ENCODE measurements around the gene TTLL5. TPM values are rescaled to one million over a fixed set of nuclear protein-coding genes. Genes with fewer than 3 reads are reported as not detected.

The TTLL5 gene
- total RNA-seq, 1 donor from 2014 or later, result 43.1 TPM

DNA sequence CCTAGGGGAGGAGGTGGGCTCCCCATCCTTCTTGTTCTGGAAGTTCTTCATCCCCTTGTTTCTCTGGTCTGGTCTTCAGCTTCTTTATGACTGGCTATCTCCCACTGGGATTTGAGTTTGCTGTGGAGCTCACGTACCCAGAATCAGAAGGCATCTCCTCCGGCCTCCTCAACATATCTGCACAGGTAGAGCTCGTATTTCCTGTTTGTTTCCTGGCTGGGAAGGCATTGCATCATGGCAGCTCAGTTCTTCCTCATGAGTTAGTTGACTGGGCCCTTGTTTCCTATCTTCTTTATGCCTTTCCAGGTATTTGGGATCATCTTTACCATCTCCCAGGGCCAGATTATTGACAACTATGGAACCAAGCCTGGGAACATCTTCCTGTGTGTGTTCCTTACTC, 20.2 kb upstream of the TTLL5 start:
- no peak overlapping the region for H3K27ac Mint-ChIP-seq (ENCODE audit: unreplicated experiment)
- H3K4me1 Mint-ChIP-seq (ENCODE audit: low read depth, unreplicated experiment), result peaks cover 10% of the 10 kb centered on the region
- peaks cover 2% of the 10 kb centered on the region for H3K27me3 Mint-ChIP-seq (ENCODE audit: unreplicated experiment)
- no peaks in the 10 kb centered on the region for H3K36me3 Mint-ChIP-seq (ENCODE audit: unreplicated experiment)
- DNase-seq, result no peak
- no peaks in the 10 kb centered on the region for H3K9me3 Mint-ChIP-seq (ENCODE audit: unreplicated experiment)
- H3K4me3 Mint-ChIP-seq (ENCODE audit: unreplicated experiment), result no peak overlapping the region
- TF ChIP-seq, protein P1, sequence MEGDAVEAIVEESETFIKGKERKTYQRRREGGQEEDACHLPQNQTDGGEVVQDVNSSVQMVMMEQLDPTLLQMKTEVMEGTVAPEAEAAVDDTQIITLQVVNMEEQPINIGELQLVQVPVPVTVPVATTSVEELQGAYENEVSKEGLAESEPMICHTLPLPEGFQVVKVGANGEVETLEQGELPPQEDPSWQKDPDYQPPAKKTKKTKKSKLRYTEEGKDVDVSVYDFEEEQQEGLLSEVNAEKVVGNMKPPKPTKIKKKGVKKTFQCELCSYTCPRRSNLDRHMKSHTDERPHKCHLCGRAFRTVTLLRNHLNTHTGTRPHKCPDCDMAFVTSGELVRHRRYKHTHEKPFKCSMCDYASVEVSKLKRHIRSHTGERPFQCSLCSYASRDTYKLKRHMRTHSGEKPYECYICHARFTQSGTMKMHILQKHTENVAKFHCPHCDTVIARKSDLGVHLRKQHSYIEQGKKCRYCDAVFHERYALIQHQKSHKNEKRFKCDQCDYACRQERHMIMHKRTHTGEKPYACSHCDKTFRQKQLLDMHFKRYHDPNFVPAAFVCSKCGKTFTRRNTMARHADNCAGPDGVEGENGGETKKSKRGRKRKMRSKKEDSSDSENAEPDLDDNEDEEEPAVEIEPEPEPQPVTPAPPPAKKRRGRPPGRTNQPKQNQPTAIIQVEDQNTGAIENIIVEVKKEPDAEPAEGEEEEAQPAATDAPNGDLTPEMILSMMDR (IDR thresholded peaks at IDR 0.05; ENCODE audit: partially characterized antibody, unreplicated experiment), result no peak

DNA sequence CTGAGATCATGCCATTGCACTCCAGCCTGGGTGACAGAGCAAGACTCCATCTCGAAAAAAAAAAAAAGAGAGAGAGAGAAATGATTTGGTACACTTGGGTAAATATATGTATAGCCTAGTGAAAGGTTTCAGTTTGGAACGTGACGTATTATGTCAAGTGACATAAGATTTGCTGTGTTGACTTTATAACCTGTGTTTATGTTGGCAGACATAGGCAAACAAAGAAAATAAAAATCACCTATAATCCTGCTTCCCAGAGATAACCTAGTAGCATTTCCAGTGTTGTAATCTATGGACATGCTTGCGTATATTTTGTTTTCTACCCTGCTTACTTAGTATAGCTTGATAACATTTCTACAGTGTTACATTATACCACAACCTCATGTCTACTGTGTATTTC, 17.1 kb upstream of the TTLL5 start:
- Mint-ChIP-seq H3K4me1 (ENCODE audit: low read depth, unreplicated experiment) (no peaks in the 10 kb centered on the region), H3K9me3 (ENCODE audit: unreplicated experiment) (no peaks in the 10 kb centered on the region), H3K27me3 (ENCODE audit: unreplicated experiment) (peaks cover 2% of the 10 kb centered on the region), H3K36me3 (ENCODE audit: unreplicated experiment) (no peaks in the 10 kb centered on the region), H3K4me3 (ENCODE audit: unreplicated experiment) (no peak overlapping the region), H3K27ac (ENCODE audit: unreplicated experiment) (no peak overlapping the region)
- DNase-seq, result no peak
- TF ChIP-seq, protein P1 (IDR thresholded peaks at IDR 0.05; ENCODE audit: partially characterized antibody, unreplicated experiment), result no peak

DNA sequence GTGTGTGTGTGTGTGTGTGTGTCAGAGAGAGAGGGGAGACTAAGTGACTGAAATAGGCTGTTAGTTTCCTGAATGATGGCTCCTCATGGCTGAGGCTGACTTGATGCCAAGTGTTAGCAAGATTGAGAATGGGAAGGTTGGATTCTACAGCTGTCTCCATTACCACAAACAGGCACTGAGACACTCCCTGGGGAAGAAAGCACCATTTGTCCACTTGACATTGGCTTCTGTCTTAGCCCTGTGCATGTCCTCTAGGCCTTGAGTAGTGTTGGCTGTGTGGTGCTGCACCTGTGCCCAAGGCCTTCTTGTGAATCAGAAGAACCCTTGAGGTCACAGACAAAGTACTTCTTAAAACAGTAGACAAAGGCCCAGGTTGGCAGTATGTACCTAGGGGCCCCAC, 16.0 kb upstream of the TTLL5 start:
- Mint-ChIP-seq H3K36me3 (ENCODE audit: unreplicated experiment) (no peaks in the 10 kb centered on the region), H3K4me1 (ENCODE audit: low read depth, unreplicated experiment) (no peaks in the 10 kb centered on the region), H3K27me3 (ENCODE audit: unreplicated experiment) (peaks cover 2% of the 10 kb centered on the region), H3K27ac (ENCODE audit: unreplicated experiment) (no peak overlapping the region), H3K9me3 (ENCODE audit: unreplicated experiment) (no peaks in the 10 kb centered on the region), H3K4me3 (ENCODE audit: unreplicated experiment) (no peak overlapping the region)
- DNase-seq, result no peak
- TF ChIP-seq, protein P1 (IDR thresholded peaks at IDR 0.05; ENCODE audit: partially characterized antibody, unreplicated experiment), result no peak

DNA sequence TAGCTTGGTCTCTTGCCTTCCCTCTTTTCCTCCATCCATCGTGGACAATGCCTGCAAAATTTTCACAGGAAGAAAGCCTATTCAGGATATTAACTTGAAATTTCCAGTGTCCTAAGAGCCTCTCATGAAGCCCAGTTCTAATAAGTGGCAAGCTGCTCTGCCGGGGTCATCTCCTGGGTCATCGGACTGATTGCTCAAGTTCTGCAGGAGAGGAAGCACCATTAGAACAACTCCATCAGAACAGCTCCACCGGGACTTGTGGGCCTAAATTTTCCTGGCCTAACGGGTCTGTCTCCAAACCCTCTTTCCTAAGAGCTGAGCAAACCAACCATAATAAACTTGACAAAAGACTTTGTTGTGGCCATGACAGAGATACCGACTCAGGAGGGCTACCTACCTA, 14.3 kb upstream of the TTLL5 start:
- TF ChIP-seq, protein P1 (IDR thresholded peaks at IDR 0.05; ENCODE audit: partially characterized antibody, unreplicated experiment), result no peak
- H3K27me3 Mint-ChIP-seq (ENCODE audit: unreplicated experiment), result no peaks in the 10 kb centered on the region
- H3K27ac Mint-ChIP-seq (ENCODE audit: unreplicated experiment), result no peak overlapping the region
- H3K4me1 Mint-ChIP-seq (ENCODE audit: low read depth, unreplicated experiment), result no peaks in the 10 kb centered on the region
- no peak overlapping the region for H3K4me3 Mint-ChIP-seq (ENCODE audit: unreplicated experiment)
- no peak for DNase-seq
- H3K36me3 Mint-ChIP-seq (ENCODE audit: unreplicated experiment), result no peaks in the 10 kb centered on the region
- peaks cover 1% of the 10 kb centered on the region for H3K9me3 Mint-ChIP-seq (ENCODE audit: unreplicated experiment)

DNA sequence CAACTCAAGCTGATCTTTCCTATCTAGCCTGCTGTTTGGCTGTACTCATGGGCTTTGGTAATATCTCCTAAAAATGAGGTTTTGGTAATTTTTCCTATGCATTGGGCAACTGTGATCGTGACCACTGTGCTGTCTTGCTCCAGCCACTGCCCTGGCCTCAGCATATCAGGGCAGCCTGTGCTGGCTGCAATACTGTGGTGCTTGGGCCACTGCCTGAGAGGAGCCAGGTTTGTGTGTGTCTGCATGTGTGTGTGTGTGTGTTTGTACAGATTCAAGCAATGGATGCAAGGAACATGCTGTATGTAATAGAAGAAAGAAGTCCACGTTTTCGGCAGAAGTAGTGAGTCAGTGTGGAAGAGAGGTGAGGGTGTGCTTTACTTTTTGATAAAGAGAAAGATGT, 13.4 kb upstream of the TTLL5 start:
- no peaks in the 10 kb centered on the region for H3K36me3 Mint-ChIP-seq (ENCODE audit: unreplicated experiment)
- no peak for DNase-seq
- H3K4me1 Mint-ChIP-seq (ENCODE audit: low read depth, unreplicated experiment), result no peaks in the 10 kb centered on the region
- H3K27me3 Mint-ChIP-seq (ENCODE audit: unreplicated experiment), result no peaks in the 10 kb centered on the region
- peaks cover 1% of the 10 kb centered on the region for H3K9me3 Mint-ChIP-seq (ENCODE audit: unreplicated experiment)
- no peak overlapping the region for H3K27ac Mint-ChIP-seq (ENCODE audit: unreplicated experiment)
- H3K4me3 Mint-ChIP-seq (ENCODE audit: unreplicated experiment), result no peak overlapping the region
- TF ChIP-seq, protein P1 (IDR thresholded peaks at IDR 0.05; ENCODE audit: partially characterized antibody, unreplicated experiment), result no peak
